Suprapubic skin (tissue), 4 donors: ENCODE measurements around the gene SLC48A1. TPM values are rescaled to one million over a fixed set of nuclear protein-coding genes. Genes with fewer than 3 reads are reported as not detected.

Source experiments
- DNase-seq, 2 donors: peaks; one replicate each; pipeline ENCODE4 v3.0.0-alpha.2; 2019; ENCODE audit warnings: low spot score in 2 of 2
- H3K27ac ChIP-seq: fragments of 200-600 bp; sonication (generic); one replicate; pipeline ENCODE4 v1.5.1; 2019
- H3K27me3 ChIP-seq: fragments of 200-600 bp; sonication (generic); one replicate; pipeline ENCODE4 v1.5.1; 2019
- H3K36me3 ChIP-seq: fragments of 200-600 bp; sonication (generic); one replicate; pipeline ENCODE4 v1.5.1; 2019
- H3K4me1 ChIP-seq: fragments of 200-600 bp; sonication (generic); one replicate; pipeline ENCODE4 v1.5.1; 2019
- H3K4me3 ChIP-seq: fragments of 200-600 bp; sonication (generic); one replicate; pipeline ENCODE4 v1.5.1; 2019; ENCODE audit warnings: mild to moderate bottlenecking
- H3K9me3 ChIP-seq: fragments of 200-600 bp; sonication (generic); one replicate; pipeline ENCODE4 v1.5.1; 2019
- EP300 ChIP-seq: sonication (generic); formaldehyde crosslinking; IDR thresholded peaks from one replicate; pipeline ENCODE4 v1.6.1; 2017; ENCODE audit warnings: antibody characterized with exemption
- POLR2A ChIP-seq, 2 donors: fragments of 450-650 bp; IDR thresholded peaks; one replicate each; pipeline ENCODE4 v1.6.1; 2017; ENCODE audit warnings: antibody characterized with exemption in 2 of 2, mild to moderate bottlenecking in 2 of 2, moderate library complexity in 2 of 2
- POLR2AphosphoS5 ChIP-seq, 3 donors: sonication (generic); formaldehyde crosslinking; IDR thresholded peaks; one replicate each; pipeline ENCODE4 v1.6.1; 2017; ENCODE audit warnings: antibody characterized with exemption in 3 of 3
- WGBS: methylation state at CpG from one replicate; pipeline ENCODE4 v1.1.5; 2018; 5-methylcytosine and 5-hydroxymethylcytosine counted together
- total RNA-seq, 4 donors: library from RNA; depleted of rRNA; stranded (reverse); fragments of >200 nt; gene quantifications; one replicate each; pipeline ENCODE4 v1.1.0, GENCODE V29; 2016
- TF ChIP-seq, protein P1 (sequence below), 2 donors: fragments of 200-600 bp in 1 of 2; fragments of 450-650 bp in 1 of 2; sonication (generic) in 1 of 2; IDR thresholded peaks; one replicate each; pipeline ENCODE4 v1.5.1; 2016 to 2019; ENCODE audit warnings: antibody characterized with exemption in 2 of 2, mild to moderate bottlenecking in 1 of 2, moderate library complexity in 1 of 2

SLC48A1 gene
- total RNA-seq, 4 donors from 2014 or later = 38.2 to 53.6 (median 44.7) TPM

DNA sequence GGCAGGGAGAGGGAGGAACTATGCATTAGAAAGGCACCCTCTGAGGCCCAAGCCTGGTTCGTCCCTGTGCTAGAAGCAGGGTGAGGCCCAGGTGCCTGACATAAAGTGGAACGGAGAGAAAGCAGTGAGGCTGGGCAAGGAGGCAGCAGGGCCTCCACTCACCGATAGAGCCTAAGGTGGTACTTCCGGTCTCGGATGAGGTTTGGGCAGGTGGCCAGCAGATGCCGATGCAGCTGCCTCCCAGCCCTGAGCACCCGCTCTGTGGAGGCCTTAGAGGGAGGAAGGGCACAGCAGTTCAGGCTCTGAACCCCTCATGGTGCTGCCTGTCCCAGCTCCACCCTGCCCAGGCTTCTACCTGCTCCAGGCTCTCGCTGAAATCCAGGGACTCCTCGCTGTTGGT lies 21.5 kb upstream of the SLC48A1 start:
- Histone ChIP-seq H3K4me3 (no peak overlapping the region), H3K36me3 (peaks cover 2% of the 10 kb centered on the region), H3K9me3 (no peaks in the 10 kb centered on the region), H3K27me3 (no peaks in the 10 kb centered on the region), H3K4me1 (peaks cover 55% of the 10 kb centered on the region), H3K27ac (no peak overlapping the region)
- 61% methylated on average over 6 of the region's 9 CpGs for WGBS
- DNase-seq = no peak
- no peak for TF ChIP-seq EP300
- TF ChIP-seq, protein P1, sequence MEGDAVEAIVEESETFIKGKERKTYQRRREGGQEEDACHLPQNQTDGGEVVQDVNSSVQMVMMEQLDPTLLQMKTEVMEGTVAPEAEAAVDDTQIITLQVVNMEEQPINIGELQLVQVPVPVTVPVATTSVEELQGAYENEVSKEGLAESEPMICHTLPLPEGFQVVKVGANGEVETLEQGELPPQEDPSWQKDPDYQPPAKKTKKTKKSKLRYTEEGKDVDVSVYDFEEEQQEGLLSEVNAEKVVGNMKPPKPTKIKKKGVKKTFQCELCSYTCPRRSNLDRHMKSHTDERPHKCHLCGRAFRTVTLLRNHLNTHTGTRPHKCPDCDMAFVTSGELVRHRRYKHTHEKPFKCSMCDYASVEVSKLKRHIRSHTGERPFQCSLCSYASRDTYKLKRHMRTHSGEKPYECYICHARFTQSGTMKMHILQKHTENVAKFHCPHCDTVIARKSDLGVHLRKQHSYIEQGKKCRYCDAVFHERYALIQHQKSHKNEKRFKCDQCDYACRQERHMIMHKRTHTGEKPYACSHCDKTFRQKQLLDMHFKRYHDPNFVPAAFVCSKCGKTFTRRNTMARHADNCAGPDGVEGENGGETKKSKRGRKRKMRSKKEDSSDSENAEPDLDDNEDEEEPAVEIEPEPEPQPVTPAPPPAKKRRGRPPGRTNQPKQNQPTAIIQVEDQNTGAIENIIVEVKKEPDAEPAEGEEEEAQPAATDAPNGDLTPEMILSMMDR (IDR thresholded peaks at IDR 0.05) = no peak
- TF ChIP-seq POLR2A (IDR thresholded peaks at IDR 0.05) = no peak
- no peak for TF ChIP-seq POLR2AphosphoS5 (IDR thresholded peaks at IDR 0.05)

DNA sequence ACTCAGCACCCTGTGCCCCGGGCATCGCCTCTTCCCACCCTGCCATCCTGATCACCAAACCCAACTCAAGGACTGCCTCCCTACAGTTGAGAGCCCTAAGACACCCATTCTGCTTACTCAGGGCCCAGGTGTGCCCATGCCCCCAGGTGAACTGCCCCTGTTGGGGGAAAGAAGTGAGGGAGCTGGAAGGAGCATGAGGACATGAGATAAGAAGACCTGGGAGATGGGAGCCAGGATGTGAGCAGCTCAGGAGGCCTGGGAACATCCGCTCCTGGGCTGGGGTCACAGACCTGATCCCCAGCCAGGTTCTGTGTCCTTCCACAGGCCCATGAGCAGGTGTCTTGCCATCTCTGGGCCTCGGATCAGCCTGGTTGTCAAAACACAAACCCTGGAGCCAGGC lies 20.9 kb upstream of the SLC48A1 start:
- peaks cover 55% of the 10 kb centered on the region for H3K4me1 ChIP-seq
- 53% methylated on average over 4 of the region's 4 CpGs for WGBS
- DNase-seq = no peak

DNA sequence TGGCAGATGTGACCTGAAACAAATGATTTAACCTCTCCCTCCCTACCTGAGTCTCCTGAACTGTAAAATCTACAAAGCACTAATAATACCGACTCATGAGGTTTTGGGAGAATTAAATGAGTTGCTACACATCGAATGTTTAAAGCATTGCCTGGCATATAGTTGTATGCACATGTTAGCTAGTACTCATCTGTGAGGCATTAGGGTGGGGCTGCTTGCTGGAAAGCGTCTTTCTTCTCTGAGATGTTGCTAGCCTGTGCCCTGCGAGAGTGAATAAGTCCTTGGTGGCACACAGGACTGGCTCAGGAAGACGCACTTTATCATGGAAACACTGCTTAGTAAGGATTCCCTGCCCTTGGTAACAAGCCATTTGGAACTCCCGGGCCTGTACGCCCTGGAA lies 20.5 kb upstream of the SLC48A1 start:
- TF ChIP-seq POLR2AphosphoS5 (IDR thresholded peaks at IDR 0.05) = no peak
- TF ChIP-seq, protein P1 (IDR thresholded peaks at IDR 0.05) = no peak
- no peak for TF ChIP-seq POLR2A (IDR thresholded peaks at IDR 0.05)
- TF ChIP-seq EP300 = no peak
- Histone ChIP-seq H3K27ac (peak overlapping the region; percentile 80), H3K9me3 (no peaks in the 10 kb centered on the region), H3K36me3 (no peaks in the 10 kb centered on the region), H3K27me3 (no peaks in the 10 kb centered on the region), H3K4me3 (no peak overlapping the region), H3K4me1 (peaks cover 59% of the 10 kb centered on the region)
- 40% methylated on average over 7 of the region's 7 CpGs for WGBS
- DNase-seq = no peak

More for the DNA sequence above, 20.9 kb upstream of the SLC48A1 start:
- Histone ChIP-seq H3K27ac (peak overlapping the region; percentile 31), H3K9me3 (no peaks in the 10 kb centered on the region), H3K4me3 (no peak overlapping the region), H3K27me3 (no peaks in the 10 kb centered on the region), H3K36me3 (no peaks in the 10 kb centered on the region)
- TF ChIP-seq, protein P1 (IDR thresholded peaks at IDR 0.05) = no peak
- TF ChIP-seq POLR2A (IDR thresholded peaks at IDR 0.05) (no peak), EP300 (no peak), POLR2AphosphoS5 (IDR thresholded peaks at IDR 0.05) (no peak)

DNA sequence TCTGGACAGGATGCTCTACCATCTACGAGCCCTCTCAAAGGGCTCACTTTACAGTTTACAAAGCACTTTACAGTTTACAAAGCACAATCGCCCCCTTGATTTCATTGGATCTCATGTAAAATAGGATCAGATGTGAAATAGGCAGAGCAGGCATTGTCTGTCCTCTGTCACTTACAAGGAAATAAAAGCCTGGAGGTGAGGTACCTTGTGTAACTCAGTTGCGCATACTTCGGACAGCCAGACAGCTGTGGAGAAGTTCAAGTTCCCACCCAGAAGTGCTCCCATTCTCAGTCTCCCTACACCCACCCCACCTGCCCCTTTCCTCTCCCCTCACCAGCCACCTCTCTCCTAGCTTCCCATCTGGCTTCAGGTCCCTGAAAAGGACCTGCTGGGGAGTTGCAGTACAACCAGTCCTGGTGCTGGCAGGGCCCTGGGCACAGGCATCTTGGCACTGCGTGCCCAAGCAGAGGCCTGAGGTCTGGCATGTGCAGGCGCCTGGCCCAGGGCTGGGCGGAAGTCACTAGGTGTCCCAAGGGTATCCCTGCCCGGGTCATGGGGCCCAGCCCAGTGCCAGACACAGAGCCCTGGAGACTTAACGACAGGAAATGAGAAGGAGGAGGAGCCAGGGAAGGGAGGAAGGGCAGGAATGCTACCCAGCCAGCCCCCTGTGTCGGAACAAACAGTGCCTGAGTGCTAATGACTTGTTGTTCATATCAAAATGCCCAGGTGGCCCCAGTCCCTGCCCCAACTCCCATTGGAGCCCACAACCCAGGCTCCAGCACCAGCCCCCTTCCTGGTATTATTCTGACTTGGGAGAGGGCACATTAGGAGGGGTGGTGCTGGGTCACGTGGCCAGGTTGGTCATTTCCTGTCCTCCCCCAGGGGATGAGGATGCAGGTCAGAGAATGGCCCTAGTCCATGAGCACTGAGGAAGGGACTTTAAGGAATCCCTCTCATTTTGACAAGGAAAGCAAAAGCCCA lies 19.7 kb upstream of the SLC48A1 start:
- peaks cover 67% of the 10 kb centered on the region for H3K4me1 ChIP-seq
- TF ChIP-seq POLR2AphosphoS5 (IDR thresholded peaks at IDR 0.05) = peak in 2 of 3 donors; percentile 38 to 64
- TF ChIP-seq POLR2A (IDR thresholded peaks at IDR 0.05) = no peak
- H3K27me3 ChIP-seq = no peaks in the 10 kb centered on the region
- H3K27ac ChIP-seq = peak overlapping the region; percentile 80
- DNase-seq = peak; percentile 85 to 88
- H3K9me3 ChIP-seq = no peaks in the 10 kb centered on the region
- WGBS = 37% methylated on average over 8 of the region's 11 CpGs
- H3K4me3 ChIP-seq = no peak overlapping the region
- H3K36me3 ChIP-seq = no peaks in the 10 kb centered on the region

DNA sequence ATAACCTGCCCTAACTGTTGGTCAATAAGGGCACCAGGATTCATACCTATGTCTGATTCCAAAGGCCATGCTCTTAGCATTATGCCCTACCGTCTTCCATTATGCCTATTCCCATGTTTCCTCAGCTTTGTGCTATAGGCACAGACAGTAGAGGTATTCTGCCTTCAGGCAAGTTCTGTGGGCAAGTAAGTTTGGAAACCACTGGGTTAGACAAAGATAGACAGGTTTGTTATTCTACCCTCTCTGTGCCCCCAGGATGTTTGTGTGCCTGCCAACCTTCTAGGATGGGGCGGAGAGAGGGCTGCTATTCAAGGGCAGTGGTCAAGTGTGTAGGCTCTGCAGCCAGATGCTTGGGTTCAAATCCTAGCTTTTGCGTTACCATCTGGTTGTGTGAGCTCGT lies 18.9 kb upstream of the SLC48A1 start:
- DNase-seq = no peak
- Histone ChIP-seq H3K27me3 (no peaks in the 10 kb centered on the region), H3K4me1 (peaks cover 73% of the 10 kb centered on the region), H3K27ac (peak overlapping the region; percentile 80), H3K36me3 (no peaks in the 10 kb centered on the region), H3K4me3 (peak overlapping the region; percentile 10), H3K9me3 (no peaks in the 10 kb centered on the region)
- WGBS = 78% methylated on average over 4 of the region's 4 CpGs
- TF ChIP-seq POLR2A (IDR thresholded peaks at IDR 0.05) = no peak
- no peak for TF ChIP-seq POLR2AphosphoS5 (IDR thresholded peaks at IDR 0.05)
- TF ChIP-seq EP300 = no peak

DNA sequence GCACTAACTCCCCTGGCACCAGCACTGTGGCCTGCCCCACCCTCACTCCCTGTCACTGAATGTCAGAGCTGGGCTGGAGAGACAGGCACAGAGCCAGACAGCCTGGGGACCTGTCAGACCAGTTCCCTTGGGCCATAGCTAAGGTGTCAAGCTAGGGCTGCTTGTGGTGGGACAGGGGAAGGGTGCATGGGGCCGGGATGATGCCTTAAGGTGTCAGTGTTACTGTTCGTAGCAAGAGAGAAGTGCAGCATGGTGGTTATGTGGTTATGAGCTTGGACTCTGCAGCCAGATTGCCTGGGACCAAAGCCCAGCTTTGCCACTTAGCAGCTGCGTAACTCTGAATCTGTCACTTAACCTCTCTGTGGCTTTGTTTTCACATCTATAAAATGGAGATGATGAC lies 18.2 kb upstream of the SLC48A1 start:
- DNase-seq = no peak
- Histone ChIP-seq H3K4me3 (peak overlapping the region; percentile 10), H3K9me3 (no peaks in the 10 kb centered on the region), H3K27ac (peak overlapping the region; percentile 80), H3K4me1 (peaks cover 81% of the 10 kb centered on the region), H3K36me3 (no peaks in the 10 kb centered on the region), H3K27me3 (no peaks in the 10 kb centered on the region)
- TF ChIP-seq POLR2AphosphoS5 (IDR thresholded peaks at IDR 0.05) (no peak), EP300 (no peak), POLR2A (IDR thresholded peaks at IDR 0.05) (no peak)
- TF ChIP-seq, protein P1 (IDR thresholded peaks at IDR 0.05) = no peak
- 39% methylated on average over 3 of the region's 3 CpGs for WGBS
